Cardiac muscle cell (in vitro differentiated cells and primary cell): Measurements from ENCODE around the gene SIN3B. TPM values are rescaled to one million over a fixed set of nuclear protein-coding genes. Genes with fewer than 3 reads are reported as not detected.
"Not testable (repeated sequence)": the region's sequence is repeated elsewhere in the genome, so short reads cannot be mapped to it uniquely, and the experiment has no call there.

ENCODE experiments used
- DNase-seq, 2 donors: peaks; one replicate each; pipeline versions ENCODE4 v3.0.0 to v3.0.0-alpha.2; 2010 to 2017; ENCODE audit warnings: low read depth in 1 of 2, low spot score in 1 of 2
- H3K27ac ChIP-seq: fragments of 200-600 bp; sonication (generic); 2 replicates; pipeline ENCODE4 v1.5.1; 2016
- H3K27me3 ChIP-seq: fragments of 200-600 bp; sonication (generic); 2 replicates; pipeline ENCODE4 v1.6.0; 2016; ENCODE audit warnings: control low read depth
- H3K36me3 ChIP-seq: fragments of 200-600 bp; sonication (generic); 2 replicates; pipeline ENCODE4 v1.5.1; 2016; ENCODE audit warnings: control low read depth
- H3K4me1 ChIP-seq: fragments of 200-600 bp; sonication (generic); 2 replicates; pipeline ENCODE4 v1.8.1; 2017; ENCODE audit warnings: low read depth, mild to moderate bottlenecking, mixed run types
- H3K4me3 ChIP-seq: fragments of 200-600 bp; sonication (generic); 2 replicates; pipeline ENCODE4 v1.5.1; 2016; ENCODE audit warnings: mild to moderate bottlenecking
- H3K9me3 ChIP-seq: fragments of 200-600 bp; sonication (generic); 2 replicates; pipeline ENCODE4 v1.5.1; 2017; ENCODE audit warnings: low read depth, mild to moderate bottlenecking, control low read depth
- polyA plus RNA-seq: library from polyadenylated mRNA; unstranded; fragments of >200 nt; fragmentation: Nextera tagmentation; extraction: Ambion mirVana; gene quantifications from 2 replicates; pipeline ENCODE4 v1.2.1, GENCODE V29; 2016
- total RNA-seq: library from RNA; depleted of rRNA; stranded (reverse); fragments of >200 nt; gene quantifications from 2 replicates; pipeline ENCODE4 v1.2.3, GENCODE V29; 2016
- TF ChIP-seq, protein P1 (sequence below): IDR thresholded peaks from 2 replicates; pipeline ENCODE4 v1.5.1; 2012; ENCODE audit warnings: low read depth, mild to moderate bottlenecking, low read length

SIN3B gene
- total and polyA plus RNA-seq, 2 experiments from 2014 or later = 37.1 to 75.3 TPM

GRCh38 chr19:16797876-16798275, 31.3 kb upstream of the SIN3B start:
- Histone ChIP-seq H3K4me3 (no peak overlapping the region), H3K27me3 (no peaks in the 10 kb centered on the region), H3K4me1 (no peaks in the 10 kb centered on the region), H3K9me3 (no peaks in the 10 kb centered on the region), H3K36me3 (no peaks in the 10 kb centered on the region), H3K27ac (no peak overlapping the region)
- TF ChIP-seq, protein P1, sequence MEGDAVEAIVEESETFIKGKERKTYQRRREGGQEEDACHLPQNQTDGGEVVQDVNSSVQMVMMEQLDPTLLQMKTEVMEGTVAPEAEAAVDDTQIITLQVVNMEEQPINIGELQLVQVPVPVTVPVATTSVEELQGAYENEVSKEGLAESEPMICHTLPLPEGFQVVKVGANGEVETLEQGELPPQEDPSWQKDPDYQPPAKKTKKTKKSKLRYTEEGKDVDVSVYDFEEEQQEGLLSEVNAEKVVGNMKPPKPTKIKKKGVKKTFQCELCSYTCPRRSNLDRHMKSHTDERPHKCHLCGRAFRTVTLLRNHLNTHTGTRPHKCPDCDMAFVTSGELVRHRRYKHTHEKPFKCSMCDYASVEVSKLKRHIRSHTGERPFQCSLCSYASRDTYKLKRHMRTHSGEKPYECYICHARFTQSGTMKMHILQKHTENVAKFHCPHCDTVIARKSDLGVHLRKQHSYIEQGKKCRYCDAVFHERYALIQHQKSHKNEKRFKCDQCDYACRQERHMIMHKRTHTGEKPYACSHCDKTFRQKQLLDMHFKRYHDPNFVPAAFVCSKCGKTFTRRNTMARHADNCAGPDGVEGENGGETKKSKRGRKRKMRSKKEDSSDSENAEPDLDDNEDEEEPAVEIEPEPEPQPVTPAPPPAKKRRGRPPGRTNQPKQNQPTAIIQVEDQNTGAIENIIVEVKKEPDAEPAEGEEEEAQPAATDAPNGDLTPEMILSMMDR = no peak
- DNase-seq = no peak

DNA sequence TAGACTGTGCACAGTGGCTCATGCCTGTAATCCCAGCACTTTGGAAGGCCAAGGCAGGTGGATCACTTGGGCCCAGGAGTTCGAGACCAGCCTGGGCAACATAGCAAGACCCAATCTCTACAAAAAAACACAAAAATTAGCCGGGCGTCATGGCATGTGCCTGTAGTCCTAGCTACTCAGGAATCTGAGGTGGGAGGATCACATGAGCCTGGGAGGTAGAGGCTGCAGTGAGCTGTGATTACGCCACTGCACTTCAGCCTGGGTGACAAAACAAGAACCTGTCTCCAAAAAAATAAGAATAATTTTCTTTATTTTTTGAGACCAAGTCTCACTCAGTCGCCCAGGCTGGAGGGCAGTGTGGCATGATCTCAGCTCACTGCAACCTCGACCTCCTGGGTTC, 30.9 kb upstream of the SIN3B start:
- not testable (repeated sequence) for H3K27me3 ChIP-seq, H3K9me3 ChIP-seq, H3K27ac ChIP-seq, H3K4me1 ChIP-seq, DNase-seq, H3K4me3 ChIP-seq, H3K36me3 ChIP-seq

DNA sequence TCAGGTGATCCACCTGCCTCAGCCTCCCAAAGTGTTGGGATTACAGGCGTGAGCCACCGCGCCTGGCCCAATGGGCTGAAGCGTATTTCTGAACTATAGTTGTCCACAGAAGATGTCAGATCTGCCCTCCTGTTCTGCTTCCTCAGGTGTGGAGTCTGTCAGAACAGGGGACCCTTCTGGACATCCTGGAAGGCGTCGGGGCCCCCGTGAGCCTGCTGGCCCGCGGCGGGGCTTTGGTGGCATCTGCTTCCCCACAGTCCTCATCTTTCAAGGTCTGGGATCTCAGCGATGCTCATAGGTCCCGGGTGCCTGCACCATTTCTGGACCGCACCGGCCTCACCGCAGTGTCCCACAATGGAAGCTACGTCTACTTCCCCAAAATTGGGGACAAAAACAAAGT, 29.5 kb upstream of the SIN3B start:
- Histone ChIP-seq H3K4me1 (no peaks in the 10 kb centered on the region), H3K27me3 (no peaks in the 10 kb centered on the region), H3K27ac (no peak overlapping the region), H3K4me3 (no peak overlapping the region), H3K9me3 (no peaks in the 10 kb centered on the region), H3K36me3 (no peaks in the 10 kb centered on the region)
- DNase-seq = no peak
- TF ChIP-seq, protein P1 = no peak

- no peak overlapping the region for H3K4me3 ChIP-seq
- TF ChIP-seq, protein P1 = no peak
- no peaks in the 10 kb centered on the region for H3K36me3 ChIP-seq
- H3K9me3 ChIP-seq = no peaks in the 10 kb centered on the region
- DNase-seq = peak in 1 of 2 donors; percentile 47
- H3K27ac ChIP-seq = no peak overlapping the region
- H3K4me1 ChIP-seq = no peaks in the 10 kb centered on the region
- no peaks in the 10 kb centered on the region for H3K27me3 ChIP-seq
These were observed 27.6 kb upstream of the SIN3B start for GRCh38 chr19:16801600-16802013.

- Histone ChIP-seq H3K4me1 (no peaks in the 10 kb centered on the region), H3K4me3 (no peak overlapping the region), H3K27ac (no peak overlapping the region), H3K36me3 (no peaks in the 10 kb centered on the region), H3K27me3 (no peaks in the 10 kb centered on the region), H3K9me3 (no peaks in the 10 kb centered on the region)
- TF ChIP-seq, protein P1 = no peak
- DNase-seq = no peak
These were observed 25.0 kb upstream of the SIN3B start for GRCh38 chr19:16804176-16804575.

GRCh38 chr19:16807549-16808284, 21.5 kb upstream of the SIN3B start:
- Histone ChIP-seq H3K9me3 (no peaks in the 10 kb centered on the region), H3K4me3 (no peak overlapping the region), H3K36me3 (no peaks in the 10 kb centered on the region), H3K27ac (no peak overlapping the region), H3K4me1 (no peaks in the 10 kb centered on the region), H3K27me3 (no peaks in the 10 kb centered on the region)
- no peak for DNase-seq
- TF ChIP-seq, protein P1 = no peak
